Measurements from ENCODE around the gene CACNA2D2. TPM values are rescaled to one million over a fixed set of nuclear protein-coding genes. Genes with fewer than 3 reads are reported as not detected.

The CACNA2D2 gene
- total and polyA plus RNA-seq, 11 donors = 0.49 to 3.6 (median 1.5) TPM

DNA sequence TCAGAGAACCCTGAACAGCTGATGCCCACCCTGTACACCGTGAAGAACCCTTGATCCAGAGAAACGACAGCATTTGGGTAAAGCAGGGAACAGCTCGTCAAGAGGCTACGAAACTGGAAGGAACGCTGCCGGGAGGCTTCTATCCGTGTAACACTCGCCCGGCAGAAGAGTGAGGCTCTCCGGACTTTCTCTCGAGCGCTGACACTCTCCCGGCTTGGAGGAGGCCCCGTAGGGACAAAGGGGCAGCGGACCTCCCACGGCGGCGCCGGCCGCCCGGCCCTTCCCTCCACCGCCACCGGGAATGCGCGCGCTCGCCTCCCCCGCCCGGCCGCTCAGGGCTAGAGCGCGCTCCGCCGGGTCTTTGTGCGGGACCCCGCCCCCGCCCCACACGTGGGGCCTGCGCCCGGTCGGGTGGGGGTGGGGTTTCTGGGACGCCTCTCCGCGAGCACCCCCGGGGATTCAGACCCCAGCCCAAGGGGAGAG is 182.5 kb downstream of the CACNA2D2 start:
- Histone ChIP-seq H3K27ac (peak overlapping the region; percentile 93 to 99 (median 98)), H3K4me1 (peaks cover 5 to 88% (median 61%) of the 10 kb centered on the region in 12 donors), H3K9me3 (no peaks in the 10 kb centered on the region), H3K36me3 (peaks cover 0 to 56% (median 48%) of the 10 kb centered on the region in 9 donors), H3K4me3 (peak overlapping the region; percentile 62 to 97 (median 88)), H3K27me3 (no peaks in the 10 kb centered on the region)
- ATAC-seq = peak in 3 of 4 donors; percentile 11 to 71 (median 65)
- DNase-seq = peak; percentile 84 to 89 (median 88)
- intact Hi-C loops (cut with DNase I) = loop anchor here in 8 of 10 donors (2.0 to 10.0 kb wide), 7 partner anchors 16 to 129 kb away; partner anchors contain the start of genes GNAI2 (in 3 of the 8), HYAL1 (in 2 of the 8), LSMEM2 (in 2 of the 8) and GNAT1 (in 1 of the 8)
- TF ChIP-seq, protein P1, sequence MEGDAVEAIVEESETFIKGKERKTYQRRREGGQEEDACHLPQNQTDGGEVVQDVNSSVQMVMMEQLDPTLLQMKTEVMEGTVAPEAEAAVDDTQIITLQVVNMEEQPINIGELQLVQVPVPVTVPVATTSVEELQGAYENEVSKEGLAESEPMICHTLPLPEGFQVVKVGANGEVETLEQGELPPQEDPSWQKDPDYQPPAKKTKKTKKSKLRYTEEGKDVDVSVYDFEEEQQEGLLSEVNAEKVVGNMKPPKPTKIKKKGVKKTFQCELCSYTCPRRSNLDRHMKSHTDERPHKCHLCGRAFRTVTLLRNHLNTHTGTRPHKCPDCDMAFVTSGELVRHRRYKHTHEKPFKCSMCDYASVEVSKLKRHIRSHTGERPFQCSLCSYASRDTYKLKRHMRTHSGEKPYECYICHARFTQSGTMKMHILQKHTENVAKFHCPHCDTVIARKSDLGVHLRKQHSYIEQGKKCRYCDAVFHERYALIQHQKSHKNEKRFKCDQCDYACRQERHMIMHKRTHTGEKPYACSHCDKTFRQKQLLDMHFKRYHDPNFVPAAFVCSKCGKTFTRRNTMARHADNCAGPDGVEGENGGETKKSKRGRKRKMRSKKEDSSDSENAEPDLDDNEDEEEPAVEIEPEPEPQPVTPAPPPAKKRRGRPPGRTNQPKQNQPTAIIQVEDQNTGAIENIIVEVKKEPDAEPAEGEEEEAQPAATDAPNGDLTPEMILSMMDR (IDR thresholded peaks at IDR 0.05) = no peak
- TF ChIP-seq POLR2A (IDR thresholded peaks at IDR 0.05) = no peak
- 0 to 1% (median 0%) methylated on average over 19 to 45 of the region's 45 CpGs for WGBS, 4 donors

DNA sequence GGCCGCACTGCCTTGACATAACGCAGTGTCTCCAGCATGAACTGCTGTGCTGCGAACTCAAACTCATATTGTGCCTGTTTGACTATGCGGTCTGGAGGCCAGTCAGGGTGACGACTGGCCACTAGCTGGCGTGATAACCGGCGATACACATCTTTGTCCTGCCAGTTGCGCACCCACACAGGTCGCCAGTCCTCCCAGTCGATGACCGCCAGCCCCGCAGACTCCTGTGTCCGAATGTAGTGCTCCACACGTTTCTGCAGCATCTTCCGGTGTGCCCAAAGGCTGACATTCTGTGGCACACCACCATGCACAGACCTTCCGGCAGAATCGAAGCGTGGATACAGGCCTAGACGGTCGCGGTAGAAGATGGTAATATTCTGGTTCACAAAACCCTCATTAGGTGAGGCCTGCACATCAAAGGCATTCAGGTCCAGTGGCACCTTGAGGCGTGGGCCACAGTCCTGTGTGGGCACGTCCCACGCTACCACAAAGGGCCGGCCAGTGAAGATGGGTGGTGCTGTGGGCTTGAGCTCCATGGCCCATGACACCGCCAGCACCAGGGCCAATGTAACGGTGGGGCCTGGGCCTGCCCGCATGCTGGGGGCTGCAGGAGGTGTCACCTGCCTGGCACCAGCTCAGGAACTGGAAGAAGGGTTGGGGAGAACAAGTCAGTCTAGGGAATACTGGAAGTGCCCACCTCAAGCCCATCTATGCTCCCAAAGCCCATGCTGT is 183.4 kb downstream of the CACNA2D2 start:
- intact Hi-C loops (cut with DNase I) = loop anchor here in 9 of 10 donors (2.0 to 10.0 kb wide), 7 partner anchors 15 to 128 kb away; partner anchors contain the start of genes GNAI2 (in 3 of the 9), HYAL1 (in 2 of the 9), LSMEM2 (in 2 of the 9) and GNAT1 (in 1 of the 9)
- Histone ChIP-seq H3K36me3 (peaks cover 0 to 52% (median 43%) of the 10 kb centered on the region in 9 donors), H3K4me3 (peak overlapping the region; percentile 62 to 97 (median 88)), H3K9me3 (no peaks in the 10 kb centered on the region), H3K27ac (peak overlapping the region; percentile 93 to 99 (median 98)), H3K27me3 (no peaks in the 10 kb centered on the region), H3K4me1 (peaks cover 5 to 79% (median 61%) of the 10 kb centered on the region in 12 donors)
- no peak for TF ChIP-seq POLR2A (IDR thresholded peaks at IDR 0.05)
- TF ChIP-seq, protein P1 (IDR thresholded peaks at IDR 0.05) = peak in 1 of 12 donors; percentile 4
- WGBS, 4 donors = 62 to 70% (median 67%) methylated on average over 14 to 29 of the region's 29 CpGs
- ATAC-seq (no peak), DNase-seq (peak in 3 of 5 donors; percentile 14 to 49 (median 25))

DNA sequence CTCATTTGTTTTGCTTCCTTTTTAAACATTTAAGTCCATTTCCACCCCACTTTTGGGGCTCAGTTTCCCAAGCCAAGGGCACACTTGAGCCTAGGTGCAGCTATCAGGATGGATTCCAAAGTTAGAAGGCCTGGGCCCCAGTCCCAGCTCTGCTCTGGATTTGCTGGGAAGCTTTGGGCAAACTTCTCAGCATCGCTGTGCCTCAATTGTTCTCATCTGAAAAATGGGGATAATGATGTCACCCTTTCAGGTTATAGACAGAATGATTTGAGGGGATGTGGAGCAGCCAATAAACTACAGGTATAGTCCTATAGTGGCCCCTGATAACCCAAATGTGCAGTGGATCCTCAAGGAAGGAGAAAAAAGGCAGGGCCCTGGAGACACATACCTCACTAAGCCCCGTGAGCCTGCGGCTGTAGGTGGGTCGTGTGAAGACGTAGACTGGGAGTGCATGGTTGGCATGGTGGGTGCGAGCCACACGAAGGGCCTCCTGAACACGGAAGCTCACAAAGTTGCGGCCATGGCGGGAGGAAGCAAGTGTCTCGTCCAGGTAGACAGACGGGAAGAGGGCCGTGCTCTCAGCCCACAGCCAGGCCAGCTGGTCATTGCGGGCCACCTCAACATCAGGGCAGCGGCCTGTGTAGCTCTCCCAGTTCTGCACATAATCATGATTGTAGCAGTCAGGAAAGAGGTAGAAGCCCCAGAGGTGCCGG is 184.1 kb downstream of the CACNA2D2 start:
- DNase-seq = peak in 2 of 5 donors; percentile 17 to 21
- TF ChIP-seq, protein P1 (IDR thresholded peaks at IDR 0.05) = no peak
- no peak for TF ChIP-seq POLR2A (IDR thresholded peaks at IDR 0.05)
- peaks cover 5 to 72% (median 55%) of the 10 kb centered on the region in 12 donors for H3K4me1 ChIP-seq
- H3K36me3 ChIP-seq = peaks cover 0 to 55% (median 45%) of the 10 kb centered on the region in 9 donors
- intact Hi-C loops (cut with DNase I) = loop anchor here in 1 of 10 donors (2.0 kb wide), 1 partner anchor 15 kb away; no protein-coding TSS in a partner anchor
- 63 to 89% (median 69%) methylated on average over 16 of the region's 16 CpGs for WGBS, 4 donors
- no peak for ATAC-seq
- H3K9me3 ChIP-seq = no peaks in the 10 kb centered on the region
- H3K27me3 ChIP-seq = no peaks in the 10 kb centered on the region
- H3K27ac ChIP-seq = peak overlapping the region in 10 of 12 donors; percentile 7 to 99 (median 98)
- peak overlapping the region; percentile 62 to 97 (median 88) for H3K4me3 ChIP-seq

Data from heart left ventricle (tissue), 16 donors.